Calu3 (cell line): ENCODE data around the gene TOM1L2. TPM values are rescaled to one million over a fixed set of nuclear protein-coding genes. Genes with fewer than 3 reads are reported as not detected.
A peak's percentile ranks its signal among the peaks of the same experiment; 100 is the strongest.

Experiments used
- Bru-seq: library from RNA; stranded (reverse); fragments of 400-500 nt; gene quantifications from one replicate; lab custom pipeline; 2021; lab: Mats Ljungman, UMichigan
- BruChase-seq, 2 experiments: library from RNA; stranded (reverse); fragments of 400-500 nt; gene quantifications; one replicate each; lab custom pipeline; 2021; lab: Mats Ljungman, UMichigan
- BruUV-seq: library from RNA; stranded (reverse); fragments of 400-500 nt; replicated peaks from 2 replicates; lab custom pipeline; 2021; lab: Mats Ljungman, UMichigan
- CTCF ChIA-PET: fragments of 300-600 bp; sonication (Branson Sonifier 250); formaldehyde crosslinking; loops from one replicate; lab custom pipeline; 2022; ENCODE audit warnings: antibody characterized with exemption; lab: Charles Lee
- DNase-seq: peaks from one replicate; pipeline ENCODE4 v3.0.0; 2022
- H3K27ac Mint-ChIP-seq: one replicate; pipeline ENCODE4 v1.8.0; 2022; ENCODE audit warnings: mixed read lengths; ENCODE audit not compliant: unreplicated experiment
- H3K27me3 Mint-ChIP-seq: one replicate; pipeline ENCODE4 v1.8.0; 2022; ENCODE audit warnings: mixed read lengths; ENCODE audit not compliant: unreplicated experiment
- H3K36me3 Mint-ChIP-seq: one replicate; pipeline ENCODE4 v1.8.0; 2022; ENCODE audit warnings: mild to moderate bottlenecking, moderate library complexity, mixed read lengths; ENCODE audit not compliant: insufficient read depth, unreplicated experiment
- H3K4me1 Mint-ChIP-seq: one replicate; pipeline ENCODE4 v1.8.0; 2022; ENCODE audit warnings: mild to moderate bottlenecking, low read depth, mixed read lengths; ENCODE audit not compliant: unreplicated experiment
- H3K4me3 Mint-ChIP-seq: one replicate; pipeline ENCODE4 v1.8.0; 2022; ENCODE audit warnings: mild to moderate bottlenecking, low read depth, moderate library complexity, mixed read lengths; ENCODE audit not compliant: unreplicated experiment
- H3K9me3 Mint-ChIP-seq: one replicate; pipeline ENCODE4 v1.8.0; 2022; ENCODE audit warnings: low read depth, mixed read lengths; ENCODE audit not compliant: unreplicated experiment
- CTCF ChIP-seq: fragments of 200-600 bp; IDR thresholded peaks from one replicate; pipeline ENCODE4 v1.8.0; 2022; ENCODE audit warnings: antibody characterized with exemption; ENCODE audit not compliant: unreplicated experiment
- intact Hi-C: fragments of 100-400 bp; cut with micrococcal nuclease; formaldehyde crosslinking; loops from one replicate; pipeline ENCODE4 v1.10.0; 2022; ENCODE audit not compliant: unreplicated experiment
- long read RNA-seq: library from polyadenylated mRNA; stranded (forward); transcript quantifications from one replicate; pipeline ENCODE4 v2.0.0, GENCODE V29; 2022
- total RNA-seq: library from RNA; stranded (reverse); gene quantifications from 2 replicates; pipeline ENCODE4 v1.2.3, GENCODE V29; 2022

Gene TOM1L2
- total RNA-seq (20.1 and 23.1 TPM in 2 replicates), Bru-seq, nascent RNA (percentile 54 among the genes with signal in this experiment), BruChase-seq, experiment 1, labeled RNA remaining after a 6-hour chase (percentile 59 among the genes with signal in this experiment), BruChase-seq, experiment 2, labeled RNA remaining after a 2-hour chase (percentile 60 among the genes with signal in this experiment)
- long read RNA-seq, full-length matches to known transcripts: 4 of 11 reads
- long read RNA-seq, partial matches to known transcripts: 2 of 11 reads
- long read RNA-seq, other reads (novel, unspliced or antisense): 5 of 11 reads

GRCh38 chr17:17972126-17972951 is at the start of gene TOM1L2, which contains the start of gene DRC3:
Gene TOM1L2 (minus strand): TSS chr17:17972400. CDS start chr17:17972313, 87 bp downstream.
Gene DRC3 (plus strand): TSS chr17:17972862. CDS start chr17:17977599, 4,737 bp downstream.
- BruUV-seq: no TSS peak

GRCh38 chr17:18021372-18021771 is 49.2 kb upstream of the TOM1L2 start:
- CTCF ChIA-PET: no interaction called here
- H3K27me3 Mint-ChIP-seq: no peaks in the 10 kb centered on the region
- no peaks in the 10 kb centered on the region for H3K9me3 Mint-ChIP-seq
- intact Hi-C loops: no loop called here
- H3K36me3 Mint-ChIP-seq: no peaks in the 10 kb centered on the region
- no peak for DNase-seq
- H3K27ac Mint-ChIP-seq: no peak overlapping the region
- H3K4me1 Mint-ChIP-seq: no peaks in the 10 kb centered on the region
- no peak for TF ChIP-seq CTCF
- no peak overlapping the region for H3K4me3 Mint-ChIP-seq
- BruUV-seq: no TSS peak

More at GRCh38 chr17:17972126-17972951, at the start of gene TOM1L2, which contains the start of gene DRC3:
- Mint-ChIP-seq H3K4me1 (peaks cover 16% of the 10 kb centered on the region), H3K27ac (peak within 1 kb of the TSS; percentile 93), H3K27me3 (peaks cover 10% of the 10 kb centered on the region), H3K36me3 (peaks cover 23% of the 10 kb centered on the region), H3K9me3 (no peaks in the 10 kb centered on the region), H3K4me3 (peak within 1 kb of the TSS; percentile 86)
- CTCF ChIA-PET: interaction anchor here (0.6 to 1.2 kb wide), 6 partner anchors 14 to 136 kb away, joined by 3 to 7 read pairs (median 4); no protein-coding TSS in a partner anchor
- no peak for TF ChIP-seq CTCF
- peak; percentile 98 for DNase-seq
- intact Hi-C loops: no loop called here

- no TSS peak for BruUV-seq
- DNase-seq: no peak
- no peak overlapping the region for H3K27ac Mint-ChIP-seq
Measured at GRCh38 chr17:18020971-18021370, 48.8 kb upstream of the TOM1L2 start.

GRCh38 chr17:18019838-18020154 is 47.6 kb upstream of the TOM1L2 start:
- no TSS peak for BruUV-seq
- intact Hi-C loops: no loop called here
- no peak overlapping the region for H3K27ac Mint-ChIP-seq
- H3K36me3 Mint-ChIP-seq: no peaks in the 10 kb centered on the region
- no peaks in the 10 kb centered on the region for H3K9me3 Mint-ChIP-seq
- no peaks in the 10 kb centered on the region for H3K4me1 Mint-ChIP-seq
- H3K27me3 Mint-ChIP-seq: no peaks in the 10 kb centered on the region
- TF ChIP-seq CTCF: no peak
- CTCF ChIA-PET: no interaction called here
- DNase-seq: no peak
- H3K4me3 Mint-ChIP-seq: no peak overlapping the region

More at GRCh38 chr17:18020971-18021370, 48.8 kb upstream of the TOM1L2 start:
- H3K9me3 Mint-ChIP-seq: no peaks in the 10 kb centered on the region
- H3K27me3 Mint-ChIP-seq: no peaks in the 10 kb centered on the region
- intact Hi-C loops: no loop called here
- no peaks in the 10 kb centered on the region for H3K36me3 Mint-ChIP-seq
- no peak for TF ChIP-seq CTCF
- H3K4me3 Mint-ChIP-seq: no peak overlapping the region
- CTCF ChIA-PET: no interaction called here
- H3K4me1 Mint-ChIP-seq: no peaks in the 10 kb centered on the region
